Natural killer cell treated with Interleukin-12 subunit alpha and Interleukin-12 subunit beta and Interleukin-15 and Interleukin-18, amount 100 ng/mL, for 72 hours (primary cell): ENCODE results near the gene SEPTIN5. TPM values are rescaled to one million over a fixed set of nuclear protein-coding genes. Genes with fewer than 3 reads are reported as not detected.

Experiments
- total RNA-seq, 2 donors: library from RNA; stranded (reverse); gene quantifications; one replicate each; pipeline ENCODE4 v1.2.3, GENCODE V29; 2022

The SEPTIN5 gene
- total RNA-seq, 2 donors from 2014 or later = not detected

Other genes with a start within 250 kb of the SEPTIN5 start
- 100 to 1,000 TPM; 104 to 109 TPM for gene UFD1, start 235.3 kb upstream of the SEPTIN5 start, total RNA-seq
- 100 to 1,000 TPM in 1 of 2 donors, 10 to 100 TPM in 1; 57.8 to 137 TPM for gene CDC45, start 234.6 kb upstream of the SEPTIN5 start, total RNA-seq
- gene CLDN5, start 190.1 kb upstream of the SEPTIN5 start, total RNA-seq = not detected
- gene GP1BB, start 9.0 kb downstream of the SEPTIN5 start, total RNA-seq = not detected
- gene TBX1, start 46.3 kb downstream of the SEPTIN5 start, total RNA-seq = 1 to 10 TPM; 1.1 to 2.9 TPM
- gene GNB1L, start 140.4 kb downstream of the SEPTIN5 start, total RNA-seq = 10 to 100 TPM in 1 of 2 donors, 1 to 10 TPM in 1; 9.7 to 17.9 TPM
- 10 to 100 TPM; 11.2 to 26.3 TPM for gene RTL10, start 140.4 kb downstream of the SEPTIN5 start, total RNA-seq
- gene COMT, start 227.3 kb downstream of the SEPTIN5 start, total RNA-seq = 100 to 1,000 TPM; 141 to 223 TPM
- 10 to 100 TPM; 29.9 to 34.3 TPM for gene TXNRD2, start 227.3 kb downstream of the SEPTIN5 start, total RNA-seq